Left forelimb (tissue), 1 donor: ENCODE data around the gene KRTAP2-2.
"Not testable (repeated sequence)": the region's sequence is repeated elsewhere in the genome, so short reads cannot be mapped to it uniquely, and the experiment has no call there.

Source experiments
- DNase-seq: peaks from one replicate; pipeline ENCODE4 v3.0.0-alpha.2; 2018; ENCODE audit warnings: low spot score

KRTAP2-2 gene, protein sequence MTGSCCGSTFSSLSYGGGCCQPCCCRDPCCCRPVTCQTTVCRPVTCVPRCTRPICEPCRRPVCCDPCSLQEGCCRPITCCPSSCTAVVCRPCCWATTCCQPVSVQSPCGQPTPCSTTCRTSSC

DNA sequence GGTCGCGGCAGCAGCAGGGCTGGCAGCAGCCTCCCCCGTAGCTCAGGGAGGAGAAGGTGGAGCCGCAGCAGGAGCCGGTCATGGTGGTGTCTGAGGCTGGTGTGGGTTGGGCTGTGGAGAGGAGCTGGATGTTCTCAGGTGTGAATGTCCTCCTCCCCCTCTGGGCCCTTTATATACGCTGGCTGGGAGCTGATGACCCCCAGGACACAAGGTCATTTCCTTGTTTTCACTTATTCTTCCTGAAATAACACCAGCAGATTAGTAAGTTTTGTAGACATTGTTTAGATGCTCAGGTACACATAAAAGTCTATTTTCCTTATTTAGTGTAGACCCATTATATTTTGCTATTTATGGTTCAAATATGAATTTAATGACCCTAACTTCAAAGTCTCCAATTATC is at the start of gene KRTAP2-2:
Gene KRTAP2-2 (minus strand): TSS at position 101 of the 400 bp plus-strand sequence. CDS start 19 bp downstream, at position 82.
- DNase-seq = not testable (repeated sequence)

DNA sequence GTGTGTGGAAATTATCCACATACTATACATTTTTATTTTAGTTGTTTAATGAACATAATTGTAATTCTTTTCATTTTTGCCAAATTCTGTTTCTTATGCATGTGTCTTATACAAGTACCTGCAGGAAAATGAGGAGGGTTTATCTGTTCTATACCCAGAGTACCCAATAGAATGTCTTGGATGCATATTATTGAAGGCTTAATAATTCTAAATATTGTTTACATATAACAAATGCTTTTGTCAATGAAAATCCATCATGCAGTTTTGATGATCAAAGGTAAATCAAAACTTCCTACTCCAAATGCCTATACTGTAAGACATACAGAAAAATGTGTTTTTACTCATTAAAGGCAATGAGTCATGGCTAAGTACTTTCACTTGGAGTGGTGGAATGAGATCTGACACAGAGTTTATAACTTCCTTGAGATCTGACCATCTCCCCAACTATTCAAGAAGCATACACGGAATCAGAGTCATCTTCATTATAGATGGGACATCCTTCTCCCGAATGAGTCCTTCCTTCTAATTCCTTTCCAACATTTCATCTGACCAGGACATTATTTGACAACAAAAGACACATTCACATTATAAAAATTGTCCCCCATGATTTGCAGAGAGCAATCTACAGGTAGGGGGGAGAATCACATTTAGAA is 49.5 kb upstream of the KRTAP2-2 start:
- DNase-seq = not testable (repeated sequence)

DNA sequence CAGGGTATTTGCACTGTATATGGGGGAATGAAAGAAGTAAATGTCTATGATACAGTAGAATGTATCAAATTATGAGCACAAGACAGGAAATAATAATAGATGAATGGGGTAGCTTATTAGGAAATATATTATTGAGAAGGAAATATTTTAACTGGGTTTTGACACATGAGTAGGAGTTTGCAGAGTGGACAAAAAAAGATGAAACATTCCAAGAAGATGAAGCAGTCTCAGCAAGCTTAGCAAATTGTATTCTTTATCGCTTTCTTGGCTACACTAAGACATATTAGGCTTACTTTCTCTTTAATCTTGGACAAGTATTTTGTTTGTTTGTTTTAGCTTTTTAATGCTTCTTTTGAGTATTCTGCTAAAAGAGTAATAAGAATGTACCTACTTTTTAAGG is 48.9 kb upstream of the KRTAP2-2 start:
- DNase-seq = no peak

DNA sequence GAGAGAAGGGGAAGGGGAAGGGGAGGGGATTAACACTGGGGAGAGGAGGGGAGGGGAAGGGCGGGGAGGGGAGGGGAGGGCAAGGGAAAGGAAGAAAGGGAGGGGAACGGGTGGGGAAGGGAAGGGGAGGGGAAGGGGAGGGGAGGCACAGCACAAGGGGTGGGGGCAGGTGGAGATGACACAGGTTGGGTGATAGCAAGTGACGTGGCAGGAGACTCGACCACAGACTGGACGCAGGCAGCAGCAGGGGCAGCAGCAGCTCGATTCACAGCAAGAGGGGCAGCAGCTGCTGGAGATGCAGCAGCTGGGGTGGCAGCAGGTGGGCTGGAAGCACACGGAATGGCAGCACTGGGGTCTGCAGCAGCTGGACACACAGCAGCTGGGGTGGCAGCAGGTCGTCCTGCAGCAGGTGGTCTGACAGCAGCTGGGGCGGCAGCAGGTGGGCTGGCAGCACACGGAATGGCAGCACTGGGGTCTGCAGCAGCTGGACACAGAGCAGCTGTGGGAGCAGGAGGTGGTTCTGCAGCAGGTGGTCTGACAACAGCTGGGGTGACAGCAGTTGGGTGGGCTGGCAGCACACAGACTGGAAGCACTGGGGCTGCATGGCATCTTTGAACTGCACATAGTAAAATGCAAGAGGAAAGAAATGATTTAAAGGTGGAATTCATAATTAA is 46.7 kb upstream of the KRTAP2-2 start, which contains the start of gene KRTAP4-16:
Gene KRTAP4-16 (minus strand): TSS at position 624 of the 674 bp plus-strand sequence. CDS start 0 bp downstream, at position 624.
- no peak for DNase-seq

DNA sequence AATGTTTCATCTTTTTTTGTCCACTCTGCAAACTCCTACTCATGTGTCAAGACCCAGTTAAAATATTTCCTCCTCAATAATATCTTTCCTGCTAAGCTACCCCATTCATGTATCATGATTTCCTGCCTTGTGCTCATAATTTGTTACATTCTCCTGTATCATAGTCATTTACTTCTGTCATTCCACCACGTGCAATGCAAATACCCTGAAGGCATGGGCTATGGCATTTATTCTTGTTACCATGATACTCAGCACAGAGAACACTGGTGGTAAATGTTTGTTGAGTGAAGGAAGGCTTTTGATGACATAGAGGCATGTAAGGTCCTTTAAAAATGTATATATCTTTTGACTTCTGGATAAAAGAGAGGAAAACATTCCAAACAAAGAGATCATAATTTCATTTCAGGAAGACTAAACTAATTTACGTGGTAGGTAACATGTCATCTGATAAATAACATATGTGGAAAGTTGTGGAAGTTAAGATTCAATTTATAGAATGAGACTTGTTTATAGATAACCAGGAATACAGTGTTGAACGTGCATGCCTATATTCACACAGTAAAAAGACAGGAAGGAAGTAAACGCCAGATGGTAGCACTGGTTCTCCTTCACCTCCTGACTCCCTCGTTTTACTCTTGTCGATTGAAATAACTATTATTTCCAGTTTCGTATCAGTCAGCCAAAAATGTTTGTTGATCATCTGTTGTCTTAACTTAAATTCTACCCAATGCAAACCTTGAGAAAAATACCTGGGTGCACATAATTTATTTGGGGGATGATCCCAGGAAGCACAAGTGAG is 44.9 kb upstream of the KRTAP2-2 start:
- not testable (repeated sequence) for DNase-seq

DNA sequence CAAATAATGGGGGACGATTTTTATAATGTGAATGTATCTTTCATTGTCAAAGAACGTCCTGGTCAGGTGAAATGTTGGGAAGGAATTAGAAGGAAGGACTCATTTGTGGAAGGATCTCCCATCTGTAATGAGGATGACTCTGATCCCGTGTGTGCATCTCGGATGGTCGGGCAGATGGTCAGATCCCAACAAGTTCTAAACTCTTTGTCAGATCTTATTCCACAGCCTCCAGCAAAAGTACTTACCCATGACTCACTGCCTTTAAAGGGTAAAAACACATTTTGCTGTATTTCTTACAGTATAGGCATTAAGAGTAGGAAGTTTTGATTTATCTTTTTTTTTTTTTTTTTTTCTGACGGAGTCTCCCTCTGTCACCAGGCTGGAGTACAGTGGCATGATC is 43.5 kb upstream of the KRTAP2-2 start:
- no peak for DNase-seq

DNA sequence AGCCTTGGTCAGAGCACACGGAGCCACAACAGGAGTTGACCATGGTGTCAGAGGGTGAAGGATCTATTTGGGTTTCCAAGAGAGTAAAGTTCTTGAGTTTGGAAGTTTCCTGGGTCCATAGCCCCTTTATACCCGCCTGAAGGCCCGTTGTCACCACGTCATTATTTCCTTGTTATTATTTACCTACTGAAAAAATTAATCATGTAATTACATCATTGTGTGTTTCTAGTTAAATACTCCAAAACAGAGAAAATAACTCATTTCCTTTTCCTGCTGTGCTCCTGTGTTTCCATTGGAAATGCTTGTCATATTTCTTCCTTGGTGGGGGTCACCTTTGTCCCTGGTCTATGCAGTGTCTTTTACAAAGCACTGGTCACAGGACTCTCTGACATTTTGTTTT is 43.0 kb upstream of the KRTAP2-2 start, which contains the start of gene KRTAP4-8:
Gene KRTAP4-8 (minus strand): TSS at position 101 of the 400 bp plus-strand sequence. CDS start 58 bp downstream, at position 43.
- DNase-seq = no peak

DNA sequence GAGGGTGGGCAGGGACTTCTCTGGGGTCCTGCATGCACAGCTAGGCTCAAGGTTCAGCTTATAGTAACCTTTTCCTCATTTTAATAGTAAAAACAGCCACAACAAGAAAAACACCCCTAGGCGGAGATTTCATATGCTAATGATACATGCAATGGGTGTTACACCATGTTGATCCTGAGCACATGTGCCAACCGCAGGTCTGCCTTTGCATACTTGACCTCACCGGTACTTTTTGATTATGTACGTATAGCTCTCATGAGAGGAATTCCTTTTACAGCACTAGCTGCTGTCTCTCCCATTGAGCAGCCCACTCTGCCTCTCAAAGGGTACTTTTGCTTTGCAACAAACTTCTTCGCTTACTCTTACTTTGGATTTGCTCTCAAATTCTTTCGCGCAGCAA is 41.0 kb upstream of the KRTAP2-2 start:
- DNase-seq = no peak

DNA sequence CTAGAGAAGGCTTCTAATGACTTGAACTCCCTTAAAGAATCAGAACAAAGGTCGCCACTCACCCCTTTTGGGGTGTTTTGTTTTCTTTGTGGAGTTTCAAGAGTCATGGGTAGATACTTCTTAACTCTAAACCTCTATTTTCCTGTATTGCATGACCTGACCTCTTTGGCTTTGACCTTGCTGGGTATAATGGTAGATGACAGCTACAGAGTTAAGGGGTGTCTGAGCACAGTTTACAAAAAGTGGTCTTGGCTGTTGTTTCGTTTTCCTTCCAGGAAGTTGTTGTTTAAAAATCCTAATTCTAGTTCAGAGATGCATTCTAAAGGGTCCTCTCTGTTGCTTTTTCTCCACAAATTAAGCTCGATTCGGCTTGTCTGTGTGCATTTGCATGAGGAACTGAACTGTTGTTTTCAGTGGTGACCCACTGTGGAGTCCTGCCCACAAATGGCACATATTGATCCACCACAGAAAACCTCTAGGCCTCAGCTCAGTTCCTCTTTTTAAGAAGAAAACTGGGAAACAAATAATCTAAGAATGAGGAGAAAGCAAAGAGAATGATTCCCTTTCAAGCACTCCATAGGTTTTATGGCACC is 33.8 kb upstream of the KRTAP2-2 start:
- DNase-seq = not testable (repeated sequence)

DNA sequence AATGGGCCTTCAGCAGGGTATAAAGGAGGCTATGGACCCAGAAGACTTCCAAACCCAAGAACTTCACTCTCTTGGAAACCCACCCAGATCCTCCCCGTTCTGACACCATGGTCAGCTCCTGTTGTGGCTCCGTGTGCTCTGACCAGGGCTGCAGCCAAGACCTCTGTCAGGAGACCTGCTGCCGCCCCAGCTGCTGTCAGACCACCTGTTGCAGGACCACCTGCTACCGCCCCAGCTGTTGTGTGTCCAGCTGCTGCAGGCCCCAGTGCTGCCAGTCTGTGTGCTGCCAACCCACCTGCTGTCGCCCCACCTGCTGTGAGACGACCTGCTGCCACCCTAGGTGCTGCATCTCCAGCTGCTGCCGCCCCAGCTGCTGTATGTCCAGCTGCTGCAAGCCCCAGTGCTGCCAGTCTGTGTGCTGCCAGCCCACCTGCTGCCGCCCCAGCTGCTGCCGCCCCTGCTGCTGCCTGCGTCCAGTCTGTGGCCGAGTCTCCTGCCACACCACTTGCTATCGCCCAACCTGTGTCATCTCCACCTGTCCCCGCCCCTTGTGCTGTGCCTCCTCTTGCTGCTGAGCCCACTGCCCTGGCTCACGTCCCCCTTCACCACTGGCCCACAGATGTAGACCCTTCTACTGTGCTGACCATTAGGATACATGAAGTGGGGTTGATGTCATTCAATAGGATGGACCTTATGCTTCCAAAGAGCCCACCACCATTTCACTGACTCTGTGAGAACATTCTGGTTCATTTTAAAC is 29.2 kb upstream of the KRTAP2-2 start, which contains the start of gene KRTAP4-7:
Gene KRTAP4-7 (plus strand): TSS at position 51 of the 757 bp plus-strand sequence. CDS start 57 bp downstream, at position 108.
- not testable (repeated sequence) for DNase-seq

DNA sequence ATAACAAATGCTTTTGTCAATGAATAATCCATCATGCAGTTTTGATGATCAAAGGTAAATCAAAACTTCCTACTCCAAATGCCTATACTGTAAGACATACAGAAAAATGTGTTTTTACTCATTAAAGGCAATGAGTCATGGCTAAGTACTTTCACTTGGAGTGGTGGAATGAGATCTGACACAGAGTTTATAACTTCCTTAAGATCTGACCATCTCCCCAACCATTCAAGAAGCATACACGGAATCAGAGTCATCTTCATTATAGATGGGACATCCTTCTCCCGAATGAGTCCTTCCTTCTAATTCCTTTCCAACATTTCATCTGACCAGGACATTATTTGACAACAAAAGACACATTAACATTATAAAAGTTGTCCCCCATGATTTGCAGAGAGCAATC is 28.4 kb upstream of the KRTAP2-2 start:
- DNase-seq = not testable (repeated sequence)

DNA sequence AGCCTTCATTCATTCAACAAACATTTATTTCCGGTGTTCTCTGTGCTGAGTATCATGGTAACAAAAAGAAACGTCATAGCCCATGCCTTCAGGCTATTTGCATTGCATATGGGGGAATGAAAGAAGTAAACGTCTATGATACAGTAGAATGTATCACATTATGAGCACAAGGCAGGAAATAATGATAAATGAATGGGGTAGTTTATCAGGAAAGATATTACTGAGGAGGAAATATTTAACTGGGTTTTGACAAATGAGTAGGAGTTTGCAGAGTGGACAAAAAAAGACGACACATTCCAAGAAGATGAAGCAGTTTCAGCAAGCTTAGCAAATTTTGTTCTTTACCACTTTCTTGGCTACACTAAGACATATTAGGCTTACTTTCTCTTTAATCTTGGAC is 27.6 kb upstream of the KRTAP2-2 start:
- DNase-seq = no peak

DNA sequence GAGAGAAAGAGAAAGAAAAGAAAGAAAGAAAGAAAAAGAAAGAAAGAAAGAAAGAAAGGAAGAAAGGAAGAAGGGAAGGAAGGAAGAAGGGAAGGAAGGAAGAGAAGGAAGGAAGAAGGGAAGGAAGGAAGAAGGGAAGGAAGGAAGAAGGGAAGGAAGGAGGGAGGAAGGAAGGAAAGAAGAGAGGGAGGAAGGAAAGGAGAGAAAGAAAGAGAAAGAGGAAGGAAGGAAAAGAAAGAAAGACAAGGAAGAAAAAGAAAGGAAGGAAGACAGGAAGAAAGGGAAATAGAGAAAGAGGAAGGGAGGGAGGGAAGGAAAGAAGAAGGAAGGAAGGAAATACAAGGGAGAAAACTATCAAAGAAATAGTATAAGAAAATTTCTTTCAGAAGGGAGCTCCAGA is 21.8 kb upstream of the KRTAP2-2 start:
- no peak for DNase-seq

DNA sequence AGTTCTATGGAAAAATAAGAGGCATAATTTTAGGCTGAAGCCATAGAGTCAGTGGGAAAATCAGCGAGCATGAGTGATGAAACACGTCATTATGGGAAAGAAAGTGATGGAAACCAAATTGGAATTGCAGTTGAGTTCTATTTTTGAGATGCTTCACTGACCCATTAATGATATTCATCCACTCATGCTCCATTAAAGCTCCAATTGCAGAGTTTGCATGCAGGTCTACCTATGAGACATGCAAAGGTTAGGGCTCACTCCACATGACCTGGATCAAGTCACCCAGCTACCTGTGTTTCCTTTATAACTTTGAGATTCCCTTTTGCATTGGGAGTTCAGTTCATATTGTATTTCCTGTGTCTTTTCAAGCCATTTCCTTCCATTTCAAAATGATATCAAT is 18.6 kb upstream of the KRTAP2-2 start:
- no peak for DNase-seq

DNA sequence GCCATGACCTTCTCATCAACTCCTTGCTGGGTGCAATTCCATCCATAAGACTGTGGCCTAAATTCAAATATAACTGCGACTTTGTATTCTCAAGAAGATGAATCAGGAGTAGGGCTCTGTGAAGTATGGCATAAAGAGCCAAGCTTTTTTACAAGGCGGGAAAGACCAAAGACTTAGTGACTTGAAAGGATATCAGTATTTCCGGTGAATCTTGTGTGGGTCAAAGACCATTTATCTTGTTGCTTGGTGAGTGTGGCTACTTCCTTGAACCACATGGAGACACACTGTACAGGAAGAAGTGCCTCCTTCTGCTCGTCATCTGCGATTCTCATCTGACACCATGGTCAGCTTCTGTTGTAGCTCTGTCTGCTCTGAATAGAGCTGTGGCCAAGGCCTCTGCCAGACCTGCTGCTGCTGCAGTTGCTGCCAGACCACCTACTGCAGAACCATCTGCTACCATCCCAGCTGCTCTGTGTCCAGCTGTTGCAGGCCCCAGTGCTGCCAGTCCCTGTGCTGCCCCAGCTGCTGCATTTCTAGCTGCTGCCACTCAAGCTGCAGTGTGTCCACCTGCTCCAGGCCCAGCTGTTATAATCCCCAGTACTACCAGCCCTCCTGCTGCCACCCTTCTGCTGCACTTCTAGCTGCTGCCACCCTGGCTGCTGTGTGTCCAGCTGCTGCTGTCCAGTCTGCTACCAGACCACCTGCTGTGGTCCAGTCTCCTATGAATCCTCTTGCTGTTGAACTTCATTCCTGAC is 16.8 kb upstream of the KRTAP2-2 start:
- no peak for DNase-seq

DNA sequence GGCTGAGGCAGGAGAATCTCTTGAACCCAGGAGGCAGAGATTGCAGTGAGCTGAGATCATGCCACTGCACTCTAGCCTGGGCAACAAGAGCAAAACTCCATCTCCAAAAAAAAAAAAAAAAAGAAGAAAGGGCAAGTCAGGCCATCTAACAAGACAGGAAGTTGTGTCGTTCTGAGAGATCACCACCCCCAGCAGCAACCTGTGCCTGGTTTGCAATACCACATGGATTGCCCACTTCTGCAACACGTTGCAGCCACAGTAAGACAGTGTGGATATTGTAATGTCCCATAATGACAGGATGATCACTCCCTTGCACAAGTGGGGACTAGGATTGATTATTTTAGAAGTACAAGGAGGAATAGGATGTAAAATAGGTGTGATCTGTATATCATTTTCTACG is 14.0 kb upstream of the KRTAP2-2 start:
- no peak for DNase-seq

DNA sequence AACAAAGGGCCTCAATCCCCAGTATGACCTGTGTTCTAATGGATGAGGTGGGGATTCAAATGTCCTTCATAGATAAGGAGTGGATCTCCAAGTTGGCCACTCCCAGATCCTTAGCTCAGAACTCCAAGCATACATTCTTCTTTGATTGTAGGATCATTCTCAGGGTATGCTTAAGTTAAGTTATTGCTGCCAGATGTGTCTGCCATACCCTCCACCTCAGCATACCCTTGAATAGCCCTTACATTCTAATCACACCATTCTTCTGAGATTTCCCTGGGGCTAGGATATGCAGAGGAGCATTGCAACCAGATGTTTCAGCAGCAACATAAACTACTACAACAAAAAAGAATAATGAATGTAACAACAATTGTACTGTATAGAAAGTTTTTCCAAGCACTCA is 12.3 kb upstream of the KRTAP2-2 start:
- DNase-seq = no peak

DNA sequence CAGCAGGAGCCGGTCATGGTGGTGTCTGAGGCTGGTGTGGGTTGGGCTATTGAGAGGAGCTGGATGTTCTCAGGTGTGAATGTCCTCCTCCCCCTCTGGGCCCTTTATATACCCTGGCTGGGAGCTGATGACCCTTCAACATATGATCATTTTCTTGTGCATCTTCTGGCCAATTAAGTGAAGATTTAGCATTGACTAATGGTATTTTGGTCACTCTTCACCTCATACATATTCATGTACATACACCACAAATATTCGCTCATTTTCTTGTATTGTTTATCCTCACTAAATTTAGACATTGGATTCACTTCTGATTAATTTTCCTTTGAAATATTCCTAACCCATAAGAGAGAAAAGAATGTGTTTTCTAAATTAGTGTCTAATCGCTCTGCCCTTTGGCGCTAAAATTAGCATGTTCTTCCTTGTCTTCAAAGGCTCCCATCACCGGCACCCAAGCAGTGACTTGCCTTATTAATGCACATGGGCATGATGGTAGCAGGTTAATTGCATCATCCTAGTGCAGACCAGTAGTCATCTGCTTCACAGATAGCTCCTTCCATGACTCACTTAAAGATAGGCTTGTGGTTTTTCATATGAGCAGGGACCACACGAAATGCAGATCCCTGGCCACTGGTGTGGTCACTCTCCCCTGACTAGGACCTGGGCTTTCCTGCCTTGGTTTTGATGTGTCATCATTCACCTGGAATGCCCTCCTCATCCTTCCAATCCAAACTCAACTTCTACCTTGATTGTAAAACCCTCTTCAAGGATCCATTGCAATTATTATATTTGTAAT is 11.0 kb upstream of the KRTAP2-2 start, which contains the start of gene KRTAP2-4:
Gene KRTAP2-4 (minus strand): TSS at position 51 of the 796 bp plus-strand sequence. CDS start 34 bp downstream, at position 17.
- DNase-seq = no peak

DNA sequence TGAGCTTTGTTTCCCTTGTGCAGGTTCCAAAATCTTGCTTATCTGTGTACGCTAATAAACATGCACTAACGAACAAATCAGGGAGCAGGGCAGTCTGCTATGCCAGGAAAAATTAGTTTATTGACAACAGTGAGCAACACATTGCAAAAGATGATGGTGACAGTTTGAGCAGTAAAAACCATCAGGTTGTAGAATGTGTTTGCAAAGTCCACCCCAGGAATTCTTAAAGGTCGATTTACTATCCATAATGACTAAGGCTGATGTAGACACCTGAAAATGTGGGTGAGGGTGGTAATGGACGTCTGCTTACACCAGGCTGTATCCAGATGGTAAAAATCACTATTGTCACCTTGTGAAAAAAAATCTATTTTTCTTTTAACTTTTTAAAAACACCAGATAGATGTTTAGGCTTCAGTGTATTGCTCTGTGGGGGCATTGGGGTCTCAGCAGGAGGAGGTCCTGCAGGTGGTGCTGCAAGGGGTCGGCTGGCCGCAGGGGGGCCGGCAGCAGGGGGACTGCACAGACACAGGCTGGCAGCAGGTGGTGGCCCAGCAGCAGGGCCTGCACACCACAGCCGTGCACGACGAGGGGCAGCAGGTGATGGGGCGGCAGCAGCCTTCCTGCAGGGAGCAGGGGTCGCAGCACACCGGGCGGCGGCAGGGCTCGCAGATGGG is 10.1 kb upstream of the KRTAP2-2 start:
- not testable (repeated sequence) for DNase-seq
